HepG2 (cell line): ENCODE results near the gene CKS2. TPM values are rescaled to one million over a fixed set of nuclear protein-coding genes. Genes with fewer than 3 reads are reported as not detected.

Experiments
- ATF1 ChIP-seq: IDR thresholded peaks from 2 replicates; pipeline ENCODE4 v1.6.1; 2016; ENCODE audit warnings: mild to moderate bottlenecking, control low read depth
- CBFB ChIP-seq: sonication (generic); formaldehyde crosslinking; IDR thresholded peaks from 2 replicates; pipeline ENCODE4 v1.4.0; 2020; ENCODE audit warnings: missing genetic modification reagents
- ESRRA ChIP-seq: sonication (generic); formaldehyde crosslinking; IDR thresholded peaks from 2 replicates; pipeline ENCODE4 v1.5.1; 2020; ENCODE audit warnings: mild to moderate bottlenecking, low read depth, missing genetic modification reagents
- HNRNPK ChIP-seq: fragments of 200-400 bp; formaldehyde crosslinking; IDR thresholded peaks from 2 replicates; pipeline ENCODE4 v1.6.1; 2018; ENCODE audit warnings: low read length, low read depth, moderate library complexity, mild to moderate bottlenecking; ENCODE audit not compliant: poor library complexity, severe bottlenecking
- KLF6 ChIP-seq: IDR thresholded peaks from 2 replicates; pipeline ENCODE4 v1.8.0; 2016; ENCODE audit warnings: missing biosample characterization, missing genetic modification reagents
- MYC ChIP-seq: sonication (generic); formaldehyde crosslinking; IDR thresholded peaks from 2 replicates; pipeline ENCODE4 v1.9.0; 2021; ENCODE audit warnings: missing genetic modification reagents, borderline replicate concordance
- SCMH1 ChIP-seq: sonication (generic); formaldehyde crosslinking; IDR thresholded peaks from 2 replicates; pipeline ENCODE4 v1.9.0; 2021; ENCODE audit warnings: missing genetic modification reagents, mild to moderate bottlenecking, borderline replicate concordance
- SP2 ChIP-seq: sonication (generic); formaldehyde crosslinking; IDR thresholded peaks from 2 replicates; pipeline ENCODE4 v1.5.1; 2020; ENCODE audit warnings: mild to moderate bottlenecking, missing genetic modification reagents
- SRSF1 ChIP-seq: fragments of 200-400 bp; formaldehyde crosslinking; optimal IDR thresholded peaks from 2 replicates; pipeline ENCODE3; 2017; ENCODE audit warnings: mild to moderate bottlenecking, low read depth, low read length, moderate library complexity
- TRAFD1 ChIP-seq: sonication (generic); formaldehyde crosslinking; IDR thresholded peaks from 2 replicates; pipeline ENCODE4 v1.5.1; 2020; ENCODE audit warnings: missing genetic modification reagents, mild to moderate bottlenecking, borderline replicate concordance
- WIZ ChIP-seq: sonication (generic); formaldehyde crosslinking; IDR thresholded peaks from 2 replicates; pipeline ENCODE4 v1.5.1; 2020; ENCODE audit warnings: mild to moderate bottlenecking, missing genetic modification reagents
- ZBTB7B ChIP-seq: sonication (generic); formaldehyde crosslinking; IDR thresholded peaks from 2 replicates; pipeline ENCODE4 v1.4.0; 2020; ENCODE audit warnings: missing genetic modification reagents
- ZNF121 ChIP-seq: sonication (generic); formaldehyde crosslinking; IDR thresholded peaks from 2 replicates; pipeline ENCODE4 v1.5.0; 2020; ENCODE audit warnings: mild to moderate bottlenecking, missing genetic modification reagents
- ZNF230 ChIP-seq: sonication (generic); formaldehyde crosslinking; IDR thresholded peaks from 2 replicates; pipeline ENCODE4 v1.4.0; 2020; ENCODE audit warnings: mild to moderate bottlenecking, missing genetic modification reagents
- ZNF281 ChIP-seq: sonication (generic); formaldehyde crosslinking; IDR thresholded peaks from 2 replicates; pipeline ENCODE4 v1.4.0; 2020; ENCODE audit warnings: missing genetic modification reagents, borderline replicate concordance
- ZNF550 ChIP-seq: sonication (generic); formaldehyde crosslinking; IDR thresholded peaks from 2 replicates; pipeline ENCODE4 v1.4.0; 2020; ENCODE audit warnings: mild to moderate bottlenecking, missing genetic modification reagents, borderline replicate concordance
- ZNF816 ChIP-seq: sonication (generic); formaldehyde crosslinking; IDR thresholded peaks from 2 replicates; pipeline ENCODE4 v1.8.0; 2022; ENCODE audit warnings: missing genetic modification reagents, mild to moderate bottlenecking, borderline replicate concordance
- ZUFSP ChIP-seq: sonication (generic); formaldehyde crosslinking; IDR thresholded peaks from 2 replicates; pipeline ENCODE4 v1.9.0; 2021; ENCODE audit warnings: missing genetic modification reagents, mild to moderate bottlenecking, borderline replicate concordance
- polyA plus RNA-seq, 8 experiments: library from polyadenylated mRNA; depleted of rRNA in 3 of 8; stranded (reverse) in 7 of 8; unstranded in 1 of 8; fragments of >200 nt; fragmentation: Illumina TruSeq in 4 of 8; extraction: Trizol in 4 of 8; gene quantifications; 2 replicates each; pipeline versions ENCODE4 v1.2.1 to v1.2.3, GENCODE V29; 2011 to 2016; ENCODE audit warnings: low read depth in 4 of 8, missing spikeins in 1 of 8, mixed read lengths in 1 of 8; ENCODE audit not compliant: insufficient read depth in 1 of 8
- total RNA-seq, 5 experiments: library from RNA; depleted of rRNA; stranded (reverse); fragments of >200 nt; fragmentation: Illumina TruSeq; extraction: Trizol; gene quantifications; 2 replicates each; pipeline ENCODE4 v1.2.3, GENCODE V29; 2016; ENCODE audit warnings: low read depth in 1 of 5
- TF ChIP-seq, protein P1 (sequence below): sonication (generic); formaldehyde crosslinking; IDR thresholded peaks from 2 replicates; pipeline ENCODE4 v1.4.0; 2020; ENCODE audit warnings: mild to moderate bottlenecking, low read depth, missing genetic modification reagents
- TF ChIP-seq, protein P2 (sequence below): sonication (generic); formaldehyde crosslinking; IDR thresholded peaks from 2 replicates; pipeline ENCODE4 v1.4.0; 2020; ENCODE audit warnings: missing genetic modification reagents; ENCODE audit errors: not compliant biosample characterization

Gene CKS2
- total and polyA plus RNA-seq, 2 of the 13 experiments (the other 11 are each of a cell fraction or from before 2014, with no cell fraction given), result 251 to 317 TPM

GRCh38 chr9:89350988-89351557 lies 40.1 kb downstream of the CKS2 start (continued):
- TF ChIP-seq SCMH1 (CRISPR knock-in tag) (no peak), ZUFSP (no peak), ZBTB7B (CRISPR knock-in tag) (no peak), ZNF281 (CRISPR knock-in tag) (peak; percentile 58; the same call in 1 of the 2 replicates), TRAFD1 (CRISPR knock-in tag) (no peak), CBFB (CRISPR knock-in tag) (peak; percentile 74), SRSF1 (no peak), KLF6 (CRISPR knock-in tag) (no peak), ZNF550 (no peak), ZNF121 (CRISPR knock-in tag) (peak; percentile 26; the same call in 1 of the 2 replicates), MYC (CRISPR knock-in tag) (peak; percentile 41; the same call in 1 of the 2 replicates), SP2 (no peak), ZNF230 (no peak), ATF1 (CRISPR knock-in tag) (no peak), WIZ (no peak), ESRRA (no peak), HNRNPK (no peak), ZNF816 (CRISPR knock-in tag) (no peak)
- TF ChIP-seq, protein P1, sequence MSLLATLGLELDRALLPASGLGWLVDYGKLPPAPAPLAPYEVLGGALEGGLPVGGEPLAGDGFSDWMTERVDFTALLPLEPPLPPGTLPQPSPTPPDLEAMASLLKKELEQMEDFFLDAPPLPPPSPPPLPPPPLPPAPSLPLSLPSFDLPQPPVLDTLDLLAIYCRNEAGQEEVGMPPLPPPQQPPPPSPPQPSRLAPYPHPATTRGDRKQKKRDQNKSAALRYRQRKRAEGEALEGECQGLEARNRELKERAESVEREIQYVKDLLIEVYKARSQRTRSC (CRISPR knock-in tag), result no peak
- TF ChIP-seq, protein P2, sequence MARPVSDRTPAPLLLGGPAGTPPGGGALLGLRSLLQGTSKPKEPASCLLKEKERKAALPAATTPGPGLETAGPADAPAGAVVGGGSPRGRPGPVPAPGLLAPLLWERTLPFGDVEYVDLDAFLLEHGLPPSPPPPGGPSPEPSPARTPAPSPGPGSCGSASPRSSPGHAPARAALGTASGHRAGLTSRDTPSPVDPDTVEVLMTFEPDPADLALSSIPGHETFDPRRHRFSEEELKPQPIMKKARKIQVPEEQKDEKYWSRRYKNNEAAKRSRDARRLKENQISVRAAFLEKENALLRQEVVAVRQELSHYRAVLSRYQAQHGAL (CRISPR knock-in tag), result no peak
